Fibroblast of mammary gland (primary cell): ENCODE data around the gene KLF12.

Source experiments
- DNase-seq: peaks from one replicate; pipeline ENCODE4 v3.0.0-alpha.2; 2010; ENCODE audit warnings: low read depth
- H3K4me3 ChIP-seq: 2 replicates; pipeline ENCODE4 v1.5.1; 2011; ENCODE audit warnings: low read depth, mild to moderate bottlenecking, low read length, moderate library complexity; ENCODE audit not compliant: control insufficient read depth
- TF ChIP-seq, protein P1 (sequence below): conservative IDR thresholded peaks from 2 replicates; pipeline ENCODE4 v1.5.1; 2011; ENCODE audit warnings: low read depth, low read length, inconsistent platforms; ENCODE audit not compliant: control insufficient read depth, insufficient read depth

The KLF12 gene

DNA sequence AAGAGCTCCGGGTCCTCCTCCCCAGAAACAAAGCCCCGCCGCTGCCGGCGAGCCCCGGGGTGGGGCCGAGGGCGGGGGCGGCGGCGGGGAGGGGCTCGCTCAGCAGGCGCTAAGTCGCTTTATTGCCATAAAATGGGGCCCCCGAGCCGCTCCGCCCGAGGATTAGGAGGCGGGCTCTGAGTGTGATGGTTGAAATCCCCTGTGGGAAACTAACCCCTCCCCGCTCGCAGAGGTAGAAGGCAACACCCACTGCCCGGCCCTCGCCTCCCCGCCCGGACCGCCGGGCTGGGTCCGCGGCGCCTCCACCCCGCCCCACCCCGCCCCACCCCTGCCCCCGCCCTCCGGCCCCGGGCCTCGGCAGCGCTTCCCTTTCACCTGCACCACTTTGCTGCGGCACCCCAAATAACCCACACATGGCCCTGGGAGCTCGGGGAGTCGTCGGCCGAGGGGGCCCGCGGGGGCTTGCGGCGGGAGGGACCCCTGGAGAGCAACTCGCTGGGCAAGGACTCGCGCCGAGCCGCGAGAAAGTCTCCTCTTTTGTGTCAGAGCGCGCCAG is at the start of gene KLF12:
Gene KLF12, minus strand, starts transcription at position 184 of the 556 bp plus-strand sequence.
- peak within 1 kb of the TSS; percentile 88 for H3K4me3 ChIP-seq
- TF ChIP-seq, protein P1, sequence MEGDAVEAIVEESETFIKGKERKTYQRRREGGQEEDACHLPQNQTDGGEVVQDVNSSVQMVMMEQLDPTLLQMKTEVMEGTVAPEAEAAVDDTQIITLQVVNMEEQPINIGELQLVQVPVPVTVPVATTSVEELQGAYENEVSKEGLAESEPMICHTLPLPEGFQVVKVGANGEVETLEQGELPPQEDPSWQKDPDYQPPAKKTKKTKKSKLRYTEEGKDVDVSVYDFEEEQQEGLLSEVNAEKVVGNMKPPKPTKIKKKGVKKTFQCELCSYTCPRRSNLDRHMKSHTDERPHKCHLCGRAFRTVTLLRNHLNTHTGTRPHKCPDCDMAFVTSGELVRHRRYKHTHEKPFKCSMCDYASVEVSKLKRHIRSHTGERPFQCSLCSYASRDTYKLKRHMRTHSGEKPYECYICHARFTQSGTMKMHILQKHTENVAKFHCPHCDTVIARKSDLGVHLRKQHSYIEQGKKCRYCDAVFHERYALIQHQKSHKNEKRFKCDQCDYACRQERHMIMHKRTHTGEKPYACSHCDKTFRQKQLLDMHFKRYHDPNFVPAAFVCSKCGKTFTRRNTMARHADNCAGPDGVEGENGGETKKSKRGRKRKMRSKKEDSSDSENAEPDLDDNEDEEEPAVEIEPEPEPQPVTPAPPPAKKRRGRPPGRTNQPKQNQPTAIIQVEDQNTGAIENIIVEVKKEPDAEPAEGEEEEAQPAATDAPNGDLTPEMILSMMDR, result no peak

GRCh38 chr13:74182491-74182890 is 48.3 kb upstream of the KLF12 start:
- TF ChIP-seq, protein P1, result no peak
- H3K4me3 ChIP-seq, result no peak overlapping the region
- no peak for DNase-seq

More for the DNA sequence above, at the start of gene KLF12:
- peak; percentile 95 for DNase-seq

DNA sequence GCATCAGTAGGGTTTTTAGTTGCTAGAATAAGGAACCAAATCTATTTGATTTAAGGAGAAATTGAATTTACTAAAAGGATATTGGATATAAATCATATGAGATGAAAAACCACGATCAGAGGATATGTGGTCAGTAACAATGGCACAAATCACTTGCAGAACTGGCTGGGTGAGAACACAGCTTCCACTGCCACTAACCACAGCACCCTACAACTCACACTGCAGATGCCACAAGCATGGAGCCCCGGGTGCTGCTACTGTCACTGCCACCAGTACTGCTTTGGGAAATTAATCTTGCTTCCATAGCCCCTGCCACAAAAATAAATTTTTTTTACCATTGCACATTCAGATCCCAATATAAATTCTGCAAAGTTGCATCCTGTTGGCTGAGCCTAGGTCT is 40.6 kb upstream of the KLF12 start:
- H3K4me3 ChIP-seq, result no peak overlapping the region
- DNase-seq, result no peak
- TF ChIP-seq, protein P1, result no peak

DNA sequence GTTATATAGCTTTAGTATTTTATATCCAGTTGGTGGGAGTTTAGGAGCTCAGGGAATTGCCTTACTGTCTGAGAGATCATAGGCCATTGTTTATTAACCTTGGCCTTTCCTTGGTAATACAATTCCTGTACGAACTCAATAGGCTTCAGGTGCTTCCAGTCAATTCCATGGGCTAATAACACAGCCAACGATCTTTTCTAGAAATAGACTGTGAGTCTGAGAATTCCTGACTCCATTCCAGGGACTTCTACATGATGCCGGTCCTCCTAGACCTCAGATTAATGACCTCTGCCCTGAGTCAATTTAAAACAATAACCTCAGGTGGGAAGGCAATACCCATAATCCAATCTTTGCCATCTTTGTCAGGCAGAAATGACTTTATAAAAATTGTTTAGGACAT is 39.6 kb upstream of the KLF12 start:
- no peak for DNase-seq
- TF ChIP-seq, protein P1, result no peak
- H3K4me3 ChIP-seq, result no peak overlapping the region

DNA sequence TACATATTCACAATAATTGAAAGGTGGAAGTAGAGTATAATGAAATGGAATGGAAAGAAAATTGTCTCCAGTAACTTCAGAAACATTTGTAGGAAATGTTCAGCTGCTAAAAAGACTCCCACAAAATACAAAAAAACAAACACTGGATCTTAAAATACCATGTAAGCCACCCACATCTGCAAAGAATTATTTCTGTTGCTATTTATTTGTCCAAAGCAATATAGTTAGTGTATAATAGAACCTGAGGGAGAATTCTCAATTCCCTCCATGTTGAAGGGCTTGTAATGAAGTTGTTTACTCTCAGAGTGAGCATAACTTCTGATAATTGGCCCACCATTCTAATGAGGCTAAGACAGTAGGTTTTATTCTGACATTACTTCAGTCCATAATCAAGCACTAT is 37.4 kb upstream of the KLF12 start:
- H3K4me3 ChIP-seq, result no peak overlapping the region
- DNase-seq, result no peak
- TF ChIP-seq, protein P1, result no peak

DNA sequence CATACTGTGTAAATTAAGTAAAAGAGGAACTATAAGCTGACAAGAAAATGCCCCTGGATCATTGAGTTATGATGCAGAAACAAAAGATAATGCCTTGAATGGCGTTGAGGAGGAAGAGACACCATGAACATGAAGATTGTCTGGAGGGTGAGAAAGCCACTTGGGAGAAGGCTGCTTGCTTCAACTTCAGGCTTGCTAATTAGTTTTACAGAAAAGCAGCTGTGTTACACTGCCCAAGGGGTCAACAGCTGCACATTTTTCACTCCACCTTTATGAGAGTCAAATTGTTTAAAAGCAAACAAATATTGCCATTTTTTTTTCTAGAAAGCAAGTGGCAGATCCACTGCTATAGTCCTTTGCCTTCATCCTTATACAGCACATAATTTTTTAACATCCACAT is 35.5 kb upstream of the KLF12 start:
- TF ChIP-seq, protein P1, result no peak
- no peak overlapping the region for H3K4me3 ChIP-seq
- no peak for DNase-seq

DNA sequence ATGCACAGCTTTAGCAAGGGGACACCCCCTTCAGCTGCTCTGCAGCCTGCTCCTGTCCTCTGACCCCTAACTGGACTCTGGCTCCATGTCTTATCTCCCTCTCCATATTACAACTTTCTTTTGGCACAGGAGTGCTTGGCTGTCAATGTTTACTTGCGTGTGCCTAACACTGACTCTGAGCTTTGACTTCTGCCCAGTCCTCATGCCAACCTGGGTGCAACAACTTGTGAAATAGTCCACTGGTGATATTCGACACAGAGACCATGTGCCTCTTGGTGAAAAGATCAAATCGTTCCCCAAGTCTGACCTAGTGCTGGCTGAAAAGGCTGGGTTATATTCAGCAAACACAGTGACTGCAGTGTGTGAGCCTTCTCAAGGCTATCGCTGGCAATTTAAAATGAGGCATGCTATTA is 34.1 kb upstream of the KLF12 start:
- H3K4me3 ChIP-seq, result no peak overlapping the region
- TF ChIP-seq, protein P1, result no peak
- no peak for DNase-seq
